ENCODE measurements around the gene ADRM1.

Gene ADRM1

GRCh38 chr20:62325172-62325905 lies 22.5 kb downstream of the ADRM1 start:
- DNase-seq (ENCODE audit: low spot score): no peak

- no peak for DNase-seq (ENCODE audit: low spot score)
Observed at GRCh38 chr20:62326559-62326958, 23.8 kb downstream of the ADRM1 start.

GRCh38 chr20:62326959-62327725 lies 24.3 kb downstream of the ADRM1 start:
- no peak for DNase-seq (ENCODE audit: low spot score)

GRCh38 chr20:62327726-62328495 lies 25.1 kb downstream of the ADRM1 start:
- no peak for DNase-seq (ENCODE audit: low spot score)

GRCh38 chr20:62328684-62329388 lies 26.0 kb downstream of the ADRM1 start:
- DNase-seq (ENCODE audit: low spot score): no peak

GRCh38 chr20:62329389-62330377 lies 26.9 kb downstream of the ADRM1 start:
- no peak for DNase-seq (ENCODE audit: low spot score)

GRCh38 chr20:62330576-62331317 lies 27.9 kb downstream of the ADRM1 start:
- no peak for DNase-seq (ENCODE audit: low spot score)

GRCh38 chr20:62331347-62331746 lies 28.6 kb downstream of the ADRM1 start:
- no peak for DNase-seq (ENCODE audit: low spot score)

GRCh38 chr20:62332421-62332820 lies 29.6 kb downstream of the ADRM1 start:
- DNase-seq (ENCODE audit: low spot score): no peak

- DNase-seq (ENCODE audit: low spot score): no peak
Observed at GRCh38 chr20:62332989-62333819, 30.4 kb downstream of the ADRM1 start.

GRCh38 chr20:62333820-62334595 lies 31.2 kb downstream of the ADRM1 start:
- DNase-seq (ENCODE audit: low spot score): no peak

GRCh38 chr20:62334881-62335280 lies 32.1 kb downstream of the ADRM1 start:
- no peak for DNase-seq (ENCODE audit: low spot score)

- DNase-seq (ENCODE audit: low spot score): no peak
Observed at GRCh38 chr20:62335532-62335931, 32.7 kb downstream of the ADRM1 start.

GRCh38 chr20:62336329-62336728 lies 33.5 kb downstream of the ADRM1 start:
- no peak for DNase-seq (ENCODE audit: low spot score)

GRCh38 chr20:62336775-62337557 lies 34.2 kb downstream of the ADRM1 start:
- no peak for DNase-seq (ENCODE audit: low spot score)

- DNase-seq (ENCODE audit: low spot score): no peak
Observed at GRCh38 chr20:62337558-62338293, 34.9 kb downstream of the ADRM1 start.

- no peak for DNase-seq (ENCODE audit: low spot score)
Observed at GRCh38 chr20:62338294-62338620, 35.5 kb downstream of the ADRM1 start.

Measured in AG20443 (cell line).